ENCODE data around the gene SLC8A2.
"Not testable (repeated sequence)": the region's sequence is repeated elsewhere in the genome, so short reads cannot be mapped to it uniquely, and the experiment has no call there.

The SLC8A2 gene

DNA sequence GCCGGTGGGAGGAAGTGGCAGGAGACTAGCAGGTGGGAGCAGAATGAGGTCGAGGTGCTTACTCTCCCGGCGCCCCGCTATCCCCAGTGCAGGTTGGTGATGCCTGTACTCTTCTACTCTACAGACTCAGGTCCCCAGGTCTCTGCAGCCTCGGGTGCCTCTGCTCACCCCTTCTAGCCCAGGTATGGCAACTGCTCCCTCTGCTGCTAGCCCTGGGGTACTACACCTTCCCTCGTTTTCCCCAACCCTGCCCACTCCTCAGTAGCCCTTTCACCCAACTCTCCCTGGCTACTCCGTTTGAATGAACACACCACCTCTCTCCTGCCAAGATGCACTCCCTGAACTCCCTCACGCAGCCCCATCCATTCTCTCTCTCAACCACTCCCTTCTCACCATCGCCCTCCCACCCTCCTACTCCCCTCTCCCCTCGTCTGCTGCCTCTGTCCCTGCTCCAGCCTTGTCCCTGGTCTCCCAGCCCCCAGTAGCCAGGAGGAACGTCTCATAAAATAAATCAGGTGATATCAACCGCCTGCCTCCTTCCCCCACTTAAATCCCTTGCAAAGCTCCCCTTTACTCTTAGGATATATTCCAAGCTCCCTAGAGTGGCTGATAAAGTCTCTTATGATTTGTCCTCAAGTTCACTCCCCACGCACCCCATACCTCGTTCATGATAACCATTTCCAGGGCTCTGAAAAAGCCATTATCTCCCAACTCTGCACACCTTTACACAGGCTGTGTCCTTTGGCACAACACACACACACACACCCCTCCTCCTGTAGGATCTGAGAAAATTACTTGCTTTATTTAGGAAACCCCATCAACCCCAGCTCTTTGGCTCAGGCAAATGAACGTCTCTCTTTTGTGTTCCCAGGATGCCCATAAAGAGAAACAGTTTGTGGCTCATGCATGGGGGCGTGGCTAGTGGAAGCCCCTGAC lies 44.2 kb downstream of the SLC8A2 start:
- DNase-seq: peak; percentile 63

DNA sequence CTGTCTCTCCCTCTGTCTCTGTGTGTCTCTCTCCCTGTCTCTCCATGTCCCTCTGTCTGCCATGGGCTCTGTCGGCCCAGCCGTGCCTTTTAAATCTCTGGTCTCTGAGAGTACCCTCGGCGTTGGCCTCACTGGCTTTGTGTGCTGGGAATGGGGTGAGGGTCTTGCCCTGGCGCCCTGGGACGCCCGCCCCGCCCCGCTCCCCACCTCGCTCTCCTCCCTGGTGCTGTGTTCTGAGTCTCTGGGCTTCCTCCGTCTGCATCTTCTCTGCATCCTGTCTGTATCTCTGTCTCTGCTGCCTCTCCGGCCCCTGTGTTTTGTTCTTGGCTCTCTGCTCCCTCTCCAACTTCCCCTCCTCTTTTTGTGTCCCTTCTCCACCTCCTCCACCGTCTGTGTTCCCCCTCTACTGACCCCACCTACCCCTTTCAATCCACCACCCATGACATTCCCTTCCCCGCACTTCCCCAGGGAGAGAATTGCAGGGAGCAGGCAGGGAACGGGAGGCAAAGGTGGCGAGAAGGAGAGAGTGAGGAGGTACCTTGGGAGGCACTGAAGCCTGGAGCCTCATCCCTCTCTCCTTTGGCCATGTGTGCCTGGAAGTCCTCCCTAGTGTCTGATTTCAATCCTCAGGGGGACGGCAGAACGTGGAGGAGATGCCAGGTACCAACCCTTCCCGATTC lies 48.4 kb downstream of the SLC8A2 start:
- DNase-seq: no peak

DNA sequence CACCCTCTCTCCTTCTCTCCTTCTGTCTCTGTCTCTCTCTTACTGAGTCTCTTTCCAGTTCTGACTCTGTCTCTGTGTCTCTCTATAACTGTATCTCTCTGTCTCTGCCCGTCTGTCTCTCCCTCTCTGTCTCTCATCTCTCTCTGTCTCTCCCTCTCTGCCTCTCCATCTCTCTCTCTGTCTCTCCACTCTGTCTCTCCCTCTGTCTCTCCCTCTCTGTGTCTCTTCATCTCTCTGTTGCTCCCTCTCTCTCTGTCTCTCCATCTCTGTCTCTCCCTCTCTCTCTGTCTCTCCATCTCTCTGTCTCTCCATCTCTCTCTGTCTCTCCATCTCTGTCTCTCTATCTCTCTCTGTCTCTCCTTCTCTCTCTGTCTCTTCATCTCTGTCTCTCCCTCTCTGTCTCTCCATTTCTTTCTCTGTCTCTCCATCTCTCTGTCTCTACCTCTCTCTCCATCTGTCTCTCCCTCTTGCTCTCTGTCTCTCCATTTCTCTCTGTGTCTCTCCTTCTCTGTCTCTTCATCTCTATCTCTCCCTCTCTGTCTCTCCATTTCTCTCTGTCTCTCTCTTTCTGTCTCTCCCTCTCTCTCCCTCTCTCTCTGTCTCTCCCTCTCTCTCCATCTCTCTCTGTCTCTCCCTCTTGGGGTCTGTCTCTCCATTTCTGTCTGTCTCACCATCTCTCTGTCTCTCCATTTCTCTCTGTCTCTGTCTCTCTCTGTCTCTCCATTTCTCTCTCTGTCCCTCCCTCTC lies 49.1 kb downstream of the SLC8A2 start:
- no peak for DNase-seq

DNA sequence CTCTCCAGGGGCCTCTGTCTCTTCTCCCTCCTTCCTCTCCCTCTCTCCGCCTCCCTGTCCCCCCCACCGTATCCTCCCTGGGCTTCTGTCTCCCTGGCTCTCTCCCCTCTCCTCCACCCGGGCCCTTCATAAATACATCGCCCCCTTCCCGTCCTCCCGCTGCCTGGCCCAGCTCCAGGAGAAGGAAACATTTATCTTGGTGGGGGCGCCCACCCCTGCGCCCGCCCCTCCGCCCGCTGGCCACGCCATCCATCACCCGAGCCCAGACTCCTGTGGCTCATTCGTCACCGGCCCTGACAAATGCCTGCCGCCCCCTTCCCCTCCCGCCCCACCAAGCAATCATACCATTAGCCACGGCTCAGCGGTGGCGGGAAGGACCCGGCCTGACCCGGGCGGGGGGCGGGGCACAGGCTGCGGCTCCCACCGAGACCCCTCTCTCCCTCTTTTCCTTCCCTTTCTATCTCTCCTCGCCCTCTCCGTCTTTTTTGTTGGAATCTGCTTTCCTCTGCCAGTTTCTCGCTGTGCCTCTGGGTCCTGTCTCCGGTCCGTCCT lies 49.8 kb downstream of the SLC8A2 start:
- peak; percentile 83 for DNase-seq

DNA sequence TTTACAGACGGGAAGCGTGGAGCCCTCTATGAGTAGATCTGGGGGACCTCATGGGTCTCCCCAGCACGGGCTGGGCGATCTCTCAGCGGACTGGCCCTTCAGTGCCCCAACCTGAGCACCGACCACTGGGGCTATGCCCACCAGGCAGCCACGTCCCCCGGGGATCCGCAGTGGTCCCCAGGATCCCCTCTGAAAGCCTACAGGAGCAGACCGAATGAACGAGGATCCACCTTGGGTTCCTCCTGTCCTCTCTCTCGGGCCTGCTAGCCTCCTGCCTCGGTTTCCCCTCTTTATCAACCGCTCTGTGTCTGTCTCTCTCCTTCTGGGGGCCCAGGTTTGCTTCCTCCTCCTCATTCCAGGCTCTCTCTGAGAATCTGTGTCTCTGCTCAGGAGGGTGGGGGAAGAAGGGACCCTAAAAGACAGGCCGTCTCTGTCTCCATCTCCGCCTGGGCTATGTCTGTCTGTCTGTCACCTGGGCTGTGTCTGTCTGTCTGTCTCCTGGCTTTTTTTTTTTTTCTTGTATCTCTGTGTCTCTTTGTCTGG lies 50.4 kb downstream of the SLC8A2 start:
- DNase-seq: no peak

DNA sequence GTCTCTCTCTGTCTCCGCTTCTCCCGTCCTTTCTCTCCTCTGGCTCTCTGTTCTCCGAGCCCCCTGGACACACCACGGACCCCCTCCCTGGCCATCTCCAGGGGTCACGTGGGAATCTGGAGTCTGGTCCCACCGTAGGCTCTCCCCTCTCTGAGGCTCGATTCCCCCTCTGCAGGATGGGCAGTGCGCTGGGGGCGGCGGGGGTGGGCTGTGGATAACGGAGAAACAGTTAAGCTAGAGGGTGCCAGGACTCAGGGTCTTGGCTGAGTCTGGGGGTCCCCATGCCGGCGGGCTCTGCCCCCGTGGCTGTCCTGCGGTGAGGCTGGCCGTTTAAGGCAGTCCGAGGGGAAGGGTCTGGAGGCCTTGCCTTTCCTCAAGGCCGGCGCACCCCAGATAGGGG lies 51.9 kb downstream of the SLC8A2 start:
- no peak for DNase-seq

DNA sequence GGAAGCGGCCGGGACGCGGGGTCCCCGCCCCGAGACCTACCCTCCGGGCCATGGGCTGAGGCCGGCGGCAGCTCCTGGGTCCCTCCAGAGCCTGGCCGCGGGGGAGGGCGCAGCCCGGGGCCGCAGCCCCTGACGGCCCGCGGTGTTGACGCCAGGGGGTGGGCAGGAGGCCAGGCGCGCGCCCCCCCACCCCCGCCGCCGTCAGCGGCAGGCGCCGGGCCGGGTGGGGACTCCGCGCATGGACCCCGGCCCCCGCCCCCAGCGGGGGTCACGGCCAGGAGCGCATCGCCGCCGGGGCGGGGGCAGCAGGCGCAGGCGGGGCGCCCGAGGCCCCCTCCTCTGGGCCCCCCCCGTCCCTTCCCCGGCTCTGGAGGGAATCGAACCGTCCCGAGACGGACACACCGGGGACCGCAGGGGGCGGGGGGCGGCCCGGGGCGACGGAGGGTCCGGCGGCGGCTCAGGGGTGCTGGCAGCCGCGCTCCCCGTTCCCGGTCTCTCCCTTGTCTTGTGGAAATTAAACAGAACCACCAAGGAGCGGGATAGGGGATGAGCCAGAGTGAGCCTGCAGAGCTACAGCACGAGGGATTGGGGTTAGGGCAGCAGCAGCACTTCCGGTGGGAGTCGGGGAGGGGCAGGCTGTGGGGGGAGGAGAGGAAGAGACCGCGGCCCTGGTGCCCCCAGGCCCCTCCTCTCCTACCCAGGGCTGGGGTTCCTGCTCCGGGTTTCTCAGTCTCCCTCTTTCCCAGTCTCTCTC lies 52.5 kb downstream of the SLC8A2 start, which contains the start of gene MEIS3:
Gene MEIS3, minus strand, starts transcription at position 498 of the 754 bp plus-strand sequence. Its CDS starts 446 bp downstream, at position 52.
- peak; percentile 15 for DNase-seq

DNA sequence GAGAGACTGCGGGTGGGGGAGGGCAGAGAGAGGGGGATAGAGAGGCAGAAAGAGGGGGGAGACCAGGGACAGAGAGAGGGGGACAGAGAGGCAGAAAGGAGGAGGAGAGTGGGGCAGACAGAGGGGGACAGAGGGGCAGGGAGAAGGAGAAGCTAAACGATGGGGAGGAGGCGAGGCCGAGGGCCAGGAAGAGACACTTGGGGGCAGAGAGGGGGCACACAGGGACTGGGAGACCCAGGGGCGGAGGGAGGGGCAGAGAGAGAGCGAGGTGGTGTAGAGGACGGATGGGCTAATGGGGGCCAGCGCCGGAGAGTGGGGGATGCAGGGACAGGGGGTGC lies 53.0 kb downstream of the SLC8A2 start:
- peak; percentile 19 for DNase-seq

DNA sequence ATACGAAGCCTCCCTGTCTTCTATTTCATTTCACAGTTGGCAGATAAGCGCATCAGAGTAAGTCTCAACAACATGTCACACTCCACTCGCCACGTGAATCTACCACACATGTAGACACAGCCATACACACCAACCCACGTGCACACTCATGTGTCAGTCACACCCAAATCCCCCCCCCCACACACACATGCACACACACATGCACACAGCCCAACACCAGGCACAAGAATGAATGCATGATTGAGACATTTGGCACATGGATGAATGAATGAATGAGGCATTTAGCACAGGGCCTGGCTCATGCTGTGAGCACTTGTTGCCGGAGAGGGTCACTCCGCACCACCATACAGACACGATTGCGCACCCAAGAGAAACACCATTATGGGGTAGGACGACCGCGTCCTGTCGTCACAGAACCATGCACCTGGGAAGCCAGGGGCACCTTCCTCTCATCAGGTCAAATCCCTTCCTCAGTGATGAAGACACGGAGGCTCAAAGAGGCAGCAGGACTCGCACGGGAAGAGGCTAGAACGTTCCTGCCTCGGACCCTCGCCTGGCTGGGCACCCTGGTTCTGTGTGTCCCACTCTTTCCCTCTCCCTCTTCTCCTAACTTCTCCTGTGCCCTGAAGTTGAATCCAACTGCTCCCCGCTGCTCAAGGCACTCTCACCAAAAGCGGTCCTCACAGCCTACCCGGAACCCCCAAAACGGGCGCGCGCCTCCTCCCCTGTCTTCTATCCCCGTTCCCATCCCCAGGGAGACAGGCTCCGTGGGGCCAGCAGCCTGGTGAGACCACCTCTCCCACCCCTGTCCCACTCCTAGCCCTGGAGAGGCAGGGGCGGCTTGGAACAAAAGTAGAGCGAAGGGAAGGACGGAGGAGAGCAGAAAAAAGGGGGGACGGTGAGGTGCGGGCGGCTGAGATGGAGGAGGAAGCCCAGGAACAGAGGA lies 53.7 kb downstream of the SLC8A2 start:
- no peak for DNase-seq

DNA sequence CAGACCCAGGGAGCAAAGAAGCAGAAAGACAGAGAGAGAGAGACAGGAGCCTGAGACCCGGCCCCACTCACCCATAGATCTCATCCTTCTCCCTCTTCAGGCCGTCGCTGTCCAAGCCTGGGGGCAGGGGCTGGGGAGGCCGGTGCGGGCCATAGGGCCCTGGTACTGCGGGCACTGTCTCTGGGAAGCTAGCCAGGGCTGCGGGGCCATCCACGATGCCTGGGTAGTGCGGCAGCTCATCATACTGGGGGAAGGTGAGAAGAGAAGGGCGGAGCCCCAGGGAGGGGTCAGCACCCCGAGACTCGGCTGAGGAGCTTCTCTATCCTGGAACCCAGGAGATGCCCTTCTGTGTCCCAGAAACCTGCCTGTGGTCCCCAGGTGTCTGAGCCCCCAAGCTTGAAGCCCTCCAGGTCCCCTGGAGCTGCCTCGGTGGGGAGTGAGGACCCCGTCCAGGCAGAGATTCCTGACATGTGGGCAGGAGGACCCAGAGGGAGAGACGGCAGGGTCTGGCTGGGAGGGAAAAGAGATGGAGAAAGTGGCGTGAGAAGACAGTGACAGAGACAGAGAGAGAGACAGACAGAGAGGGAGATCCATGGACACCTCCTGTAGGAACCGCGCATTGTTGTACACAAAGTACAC lies 54.5 kb downstream of the SLC8A2 start:
- no peak for DNase-seq

DNA sequence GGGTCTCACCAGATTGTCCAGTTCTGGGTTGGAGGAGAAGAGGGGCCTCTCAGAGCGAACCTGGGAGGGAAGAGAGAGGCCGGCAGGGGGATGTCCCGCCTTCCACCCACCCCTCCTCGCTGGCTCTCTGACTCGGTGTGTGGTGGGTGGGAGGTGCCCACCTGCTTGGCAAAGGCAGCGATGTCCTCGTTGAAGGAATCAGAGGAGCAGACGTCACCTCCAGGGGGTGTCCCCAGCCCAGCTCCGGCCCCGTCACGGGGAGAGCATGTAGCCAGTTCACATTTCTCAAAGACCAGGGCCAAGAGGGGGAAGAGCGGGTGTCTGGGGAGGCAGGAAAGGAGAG lies 55.1 kb downstream of the SLC8A2 start:
- DNase-seq: no peak

DNA sequence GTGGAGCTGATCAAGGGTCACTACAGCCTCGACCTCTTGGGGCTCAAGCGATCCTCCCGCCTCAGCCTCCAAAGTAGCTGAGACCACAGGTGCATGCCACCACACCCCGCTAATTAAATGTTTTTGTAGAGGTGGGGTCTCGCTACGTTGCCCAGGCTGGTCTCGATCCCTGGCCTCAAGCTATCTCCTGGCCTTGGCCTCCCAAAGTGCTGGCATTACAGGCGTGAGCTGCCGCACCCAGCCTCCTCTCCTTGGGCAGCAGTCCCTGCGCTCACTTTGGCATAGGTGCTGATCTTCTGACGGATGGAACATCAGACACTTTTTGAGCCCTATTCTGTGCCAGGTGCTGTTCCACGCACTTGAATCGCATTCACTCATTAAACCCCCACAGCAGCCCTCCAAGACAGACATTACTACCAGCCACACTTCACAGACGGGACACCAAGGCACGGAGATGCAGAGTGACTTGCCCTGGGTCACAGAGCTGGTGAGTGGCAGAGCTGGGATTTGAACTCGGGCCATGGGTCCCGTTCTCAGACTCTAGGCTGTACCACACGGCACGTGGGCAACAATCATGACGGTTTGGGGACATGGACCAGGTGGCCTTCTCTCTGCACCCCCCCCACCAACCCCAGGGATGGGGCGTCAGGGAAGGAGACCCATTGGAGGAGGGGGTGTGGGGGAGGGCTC lies 55.6 kb downstream of the SLC8A2 start:
- DNase-seq: no peak

DNA sequence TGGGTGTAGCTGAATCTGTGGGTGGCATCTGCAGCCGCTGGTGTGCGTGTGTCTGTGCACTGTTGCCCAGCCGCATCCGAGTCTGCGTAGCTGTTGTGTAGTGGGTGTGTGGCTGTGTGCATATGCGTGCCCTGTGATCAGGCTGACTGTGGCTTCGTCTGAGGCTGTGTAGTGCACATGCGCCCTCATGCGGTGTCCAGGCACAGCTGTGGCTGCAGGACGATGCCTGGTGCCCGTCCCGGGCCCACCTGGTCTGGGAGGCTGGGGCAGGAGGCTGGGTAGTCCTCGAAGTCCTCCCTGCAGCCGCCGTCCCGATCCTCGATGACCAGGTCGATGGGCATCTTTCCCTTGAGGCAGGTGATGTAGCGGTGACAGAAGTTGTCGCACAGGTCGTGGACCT lies 57.2 kb downstream of the SLC8A2 start:
- DNase-seq: no peak

DNA sequence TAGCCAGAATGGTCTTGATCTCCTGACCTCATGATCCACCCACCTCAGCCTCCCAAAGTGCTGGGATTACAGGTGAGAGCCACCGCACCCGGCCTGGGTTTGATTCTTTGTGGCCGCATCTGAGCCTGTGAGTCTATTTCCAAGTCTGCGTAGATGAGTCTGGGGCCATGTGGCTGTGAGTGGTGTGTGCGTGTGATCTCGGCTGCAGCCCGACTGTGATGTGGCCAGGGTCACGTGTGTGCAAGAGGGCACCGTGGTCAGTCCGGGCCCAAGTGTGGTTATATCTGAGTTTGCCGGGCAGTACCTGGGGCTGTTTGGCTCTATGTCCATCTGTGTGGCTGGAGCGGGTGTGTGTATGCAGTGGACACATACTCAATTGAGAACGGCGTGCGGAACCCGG lies 57.8 kb downstream of the SLC8A2 start:
- DNase-seq: no peak

DNA sequence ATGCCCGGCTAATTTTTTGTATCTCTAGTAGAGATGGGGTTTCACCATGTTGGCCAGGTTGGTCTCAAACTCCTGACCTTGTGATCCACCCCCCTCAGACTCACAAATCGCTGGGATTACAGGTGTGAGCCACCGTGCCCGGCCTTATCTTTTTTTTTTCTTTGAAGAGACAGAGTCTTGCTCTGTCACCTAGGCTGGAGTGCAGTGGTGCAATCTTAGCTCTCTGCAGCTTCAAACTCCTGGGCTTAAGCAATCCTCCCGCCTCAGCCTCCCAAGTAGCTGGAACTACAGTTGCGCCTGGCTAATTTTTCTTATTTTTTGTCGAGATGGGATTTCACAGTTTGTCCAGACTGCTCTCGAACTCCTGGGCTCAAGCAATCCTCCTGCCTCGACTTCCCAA lies 60.0 kb downstream of the SLC8A2 start:
- not testable (repeated sequence) for DNase-seq

DNA sequence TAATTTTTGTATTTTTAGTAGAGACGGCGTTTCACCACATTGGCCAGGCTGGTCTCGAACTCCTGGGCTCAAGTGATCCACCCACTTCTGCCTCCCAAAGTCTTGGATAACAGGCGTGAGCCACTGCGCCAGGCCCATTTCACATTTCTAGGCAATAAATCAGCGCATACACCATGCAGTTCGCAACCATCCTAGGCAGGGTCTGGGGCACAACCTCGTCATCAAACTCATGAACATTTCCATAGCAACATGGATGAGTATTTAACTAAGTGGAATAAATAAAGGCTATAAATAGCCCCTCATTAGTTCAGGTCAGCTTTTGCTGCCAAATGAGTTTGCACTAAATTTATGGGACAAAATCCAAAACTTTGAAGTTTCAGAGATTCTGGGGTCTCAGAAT lies 60.6 kb downstream of the SLC8A2 start:
- DNase-seq: no peak

DNA sequence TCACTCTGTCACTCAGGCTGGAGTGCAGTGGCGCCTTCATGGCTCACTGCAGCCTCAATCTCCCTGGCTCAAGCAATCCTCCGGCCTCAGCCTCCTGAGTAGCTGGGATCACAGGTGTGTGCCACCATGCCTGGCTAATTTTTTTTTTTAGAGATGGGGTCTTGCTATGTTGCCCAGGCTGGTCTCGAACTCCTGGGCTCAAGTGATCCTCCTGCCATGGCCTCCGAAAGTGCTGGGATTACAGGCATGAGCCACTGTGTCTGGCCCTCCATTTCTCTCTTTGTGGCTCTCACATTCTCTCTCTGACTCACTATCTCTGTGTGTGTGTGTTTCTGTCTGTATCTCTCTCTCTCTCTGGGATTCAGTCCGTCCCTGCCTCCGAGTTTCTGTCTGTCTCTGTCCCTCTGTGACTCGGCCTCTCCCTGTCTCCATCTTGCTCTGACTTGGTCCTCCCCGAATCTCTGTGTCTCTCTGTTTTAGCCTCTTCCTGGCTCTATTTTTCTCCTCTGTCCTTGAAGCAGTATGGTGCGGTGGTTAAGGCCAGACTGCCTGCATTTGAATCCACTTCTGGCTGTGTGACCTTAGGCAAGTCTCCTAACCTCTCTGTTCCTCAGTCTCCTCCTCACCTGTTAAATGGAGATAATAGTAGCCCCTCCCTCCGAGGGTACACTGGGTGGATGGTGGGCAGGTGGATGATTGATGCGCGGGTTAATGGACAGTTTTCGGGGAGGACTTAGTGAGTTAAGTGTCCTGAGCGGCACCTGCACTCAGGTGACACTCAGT lies 63.3 kb downstream of the SLC8A2 start:
- no peak for DNase-seq

DNA sequence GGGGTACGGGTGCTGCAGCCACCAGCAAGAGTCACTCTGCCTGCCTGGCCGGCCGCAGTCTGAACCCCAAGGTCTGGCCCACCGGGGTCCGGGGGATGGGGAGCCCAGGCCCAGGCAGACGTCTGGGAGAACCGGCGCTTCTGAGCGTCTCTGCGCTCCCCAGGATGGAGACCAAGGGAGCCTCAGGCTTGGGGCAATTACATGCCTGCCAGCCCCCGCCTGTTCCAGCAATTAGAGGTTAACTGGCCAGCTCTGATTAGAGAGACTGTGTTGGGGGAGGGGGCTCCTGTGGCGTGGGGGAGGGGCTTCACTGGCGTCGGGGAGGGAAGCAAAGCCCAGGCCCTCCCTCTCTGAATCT lies 64.3 kb downstream of the SLC8A2 start:
- DNase-seq: no peak

Data from fibroblast of skin of right biceps (primary cell).